Stimulated activated CD8-positive, alpha-beta memory T cell treated with anti-CD3 and anti-CD28 coated beads, Interleukin-15, amount 100 ng/mL, for 24 hours (primary cell): ENCODE measurements around the gene RARRES2.

Experiments used
- DNase-seq: peaks from one replicate; pipeline ENCODE4 v3.0.0-alpha.2; 2020; ENCODE audit warnings: low read depth

Gene RARRES2

DNA sequence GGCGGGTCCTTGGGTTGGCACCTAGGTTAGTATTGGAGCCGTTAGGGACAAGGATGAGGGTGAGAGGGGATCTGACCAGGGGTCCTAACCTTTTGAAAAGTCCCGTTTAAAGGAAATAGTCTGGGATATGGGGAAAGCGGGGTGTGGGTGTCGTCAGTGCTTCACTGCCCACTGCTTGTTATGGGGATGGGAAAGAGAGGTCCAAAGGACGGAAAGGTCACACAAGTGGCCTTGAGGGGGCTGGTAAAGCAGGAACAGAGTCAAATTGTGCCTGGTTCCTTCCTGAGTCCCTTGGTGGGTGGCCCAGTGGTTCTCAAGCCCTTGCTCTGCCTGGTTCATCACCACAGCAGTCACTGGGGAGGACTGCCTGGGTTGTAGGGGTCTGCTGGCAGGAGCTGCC is 35.1 kb upstream of the RARRES2 start:
- no peak for DNase-seq

DNA sequence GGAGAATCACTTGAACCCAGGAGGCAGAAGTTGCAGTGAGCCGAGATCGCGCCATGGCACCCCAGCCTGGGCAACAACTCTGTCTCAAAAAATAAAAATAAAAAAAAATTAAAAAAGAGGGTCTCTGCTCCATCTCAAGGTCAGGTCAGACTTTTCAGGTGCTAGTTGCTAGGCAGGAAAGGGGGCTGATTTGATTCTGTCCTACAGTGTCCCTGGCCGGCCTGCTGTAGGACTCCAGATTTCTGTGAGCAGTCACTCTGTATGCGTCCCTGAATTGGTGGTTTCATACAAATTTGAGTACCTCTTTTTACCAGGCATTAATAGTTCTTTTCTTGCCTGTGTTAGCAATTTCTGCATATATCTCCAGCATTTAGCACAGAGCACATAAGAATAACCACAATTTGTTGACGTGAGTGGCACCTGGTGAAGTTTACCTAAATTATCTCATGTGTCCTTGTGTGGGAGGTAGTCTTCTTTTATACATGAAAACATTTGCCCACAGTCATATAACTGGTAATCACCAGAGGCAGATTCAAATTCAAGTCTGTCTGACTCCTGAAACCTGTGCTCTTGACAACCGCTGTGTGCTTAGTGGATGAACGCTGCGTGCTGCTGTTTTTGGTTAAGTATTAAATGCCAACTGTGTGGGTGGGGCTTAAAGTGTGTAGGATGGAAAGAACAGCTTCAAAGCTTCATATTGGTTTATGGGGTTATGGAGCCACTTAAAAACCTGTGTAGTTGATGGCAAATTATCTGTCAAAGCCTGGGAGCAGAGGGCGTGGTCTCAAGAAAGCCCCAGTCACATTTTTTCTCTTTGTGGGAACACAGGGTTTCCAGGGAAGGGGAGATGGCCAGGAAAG is 34.5 kb upstream of the RARRES2 start:
- no peak for DNase-seq

DNA sequence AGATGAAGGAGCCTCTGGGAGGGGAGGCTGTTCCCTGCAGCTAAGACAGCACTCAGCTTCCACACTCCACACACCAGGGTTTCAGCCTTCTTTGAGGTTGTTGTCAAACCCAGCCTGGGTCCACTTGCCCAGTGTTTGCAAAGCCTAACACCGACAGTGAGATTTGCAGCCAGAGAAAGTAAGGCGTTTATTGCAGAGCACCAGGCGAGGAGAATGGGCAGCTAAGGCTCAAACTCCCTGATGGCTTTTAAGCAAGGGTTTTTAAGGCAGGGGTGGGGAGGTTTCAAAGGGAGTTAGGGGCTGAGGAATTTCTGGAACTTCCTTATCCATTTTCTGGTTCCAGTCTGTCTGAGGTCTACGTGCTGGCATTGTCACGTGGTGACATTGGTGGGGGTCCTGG is 33.0 kb upstream of the RARRES2 start:
- no peak for DNase-seq

DNA sequence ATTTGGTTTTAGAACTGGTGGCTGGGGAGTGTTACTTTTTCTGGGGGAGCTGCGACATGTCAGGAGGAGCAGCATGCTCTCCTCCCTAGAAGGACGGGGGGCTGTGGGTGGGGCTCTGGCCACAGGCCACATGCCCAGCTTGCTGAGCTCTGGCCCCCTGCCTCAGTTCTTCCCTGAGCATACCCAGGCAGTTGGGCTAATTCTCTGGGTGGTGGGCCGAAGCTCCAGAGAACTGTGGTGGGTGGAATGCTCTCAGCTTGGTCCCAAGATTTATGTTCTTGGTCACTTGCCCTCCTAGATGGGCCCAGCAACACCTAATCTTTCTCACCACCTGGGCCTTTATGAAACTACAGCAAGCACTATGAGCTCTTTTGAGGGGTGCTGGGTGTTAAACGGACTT is 32.6 kb upstream of the RARRES2 start:
- no peak for DNase-seq

DNA sequence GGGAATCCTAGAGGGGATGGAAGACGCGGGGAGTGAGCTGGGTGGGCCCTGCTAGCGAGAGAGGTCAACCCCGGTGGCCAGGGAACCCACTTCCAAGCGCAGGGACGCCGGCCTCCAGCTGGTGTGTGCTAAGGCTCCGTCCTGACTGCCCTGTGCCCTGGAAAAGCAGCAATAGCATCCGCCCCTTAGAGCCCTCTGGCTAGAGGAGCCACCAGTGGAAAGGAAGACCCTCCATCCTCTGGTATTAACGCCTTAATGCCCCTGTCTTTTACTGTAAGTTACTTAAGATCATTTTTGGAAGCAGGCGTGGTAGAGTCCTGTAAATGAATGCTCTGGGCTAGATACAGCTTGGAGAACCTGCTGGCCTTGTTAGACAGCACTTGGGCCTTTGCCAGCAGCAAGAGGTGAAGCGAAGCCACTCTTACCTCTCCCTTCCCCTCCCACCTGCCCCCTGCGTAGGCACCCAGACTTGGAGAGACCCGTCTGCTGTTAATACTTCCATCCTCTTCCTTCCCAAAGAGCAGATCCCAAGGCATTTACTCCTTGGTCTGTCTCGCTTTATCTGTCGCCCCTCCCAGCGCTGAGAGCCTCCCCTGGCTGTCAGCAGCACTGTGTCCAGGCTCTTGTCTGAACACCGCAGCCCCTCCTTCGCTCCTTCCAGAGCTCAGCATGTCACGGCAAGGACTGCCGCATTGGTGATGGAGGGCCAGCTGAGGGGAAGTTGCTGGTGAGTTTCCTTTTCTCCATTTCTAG is 31.8 kb upstream of the RARRES2 start:
- no peak for DNase-seq

DNA sequence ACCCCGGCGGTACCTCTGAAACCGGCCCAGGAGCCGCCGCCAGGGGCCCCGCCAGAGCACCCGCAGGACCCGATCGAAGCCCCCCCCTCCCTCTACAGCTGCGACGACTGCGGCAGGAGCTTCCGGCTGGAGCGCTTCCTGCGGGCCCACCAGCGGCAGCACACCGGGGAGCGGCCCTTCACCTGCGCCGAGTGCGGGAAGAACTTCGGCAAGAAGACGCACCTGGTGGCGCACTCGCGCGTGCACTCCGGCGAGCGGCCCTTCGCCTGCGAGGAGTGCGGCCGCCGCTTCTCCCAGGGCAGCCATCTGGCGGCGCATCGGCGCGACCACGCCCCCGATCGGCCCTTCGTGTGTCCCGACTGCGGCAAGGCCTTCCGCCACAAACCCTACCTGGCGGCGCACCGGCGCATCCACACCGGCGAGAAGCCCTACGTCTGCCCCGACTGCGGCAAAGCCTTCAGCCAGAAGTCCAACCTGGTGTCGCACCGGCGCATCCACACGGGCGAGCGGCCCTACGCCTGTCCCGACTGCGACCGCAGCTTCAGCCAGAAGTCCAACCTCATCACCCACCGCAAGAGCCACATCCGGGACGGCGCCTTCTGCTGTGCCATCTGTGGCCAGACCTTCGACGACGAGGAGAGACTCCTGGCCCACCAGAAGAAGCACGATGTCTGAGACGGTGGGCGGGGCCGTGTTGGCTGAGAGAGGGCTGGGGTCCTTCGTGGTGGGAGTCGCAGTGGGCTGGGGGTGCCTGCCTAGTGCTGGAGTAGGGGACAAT is 31.0 kb upstream of the RARRES2 start:
- no peak for DNase-seq

DNA sequence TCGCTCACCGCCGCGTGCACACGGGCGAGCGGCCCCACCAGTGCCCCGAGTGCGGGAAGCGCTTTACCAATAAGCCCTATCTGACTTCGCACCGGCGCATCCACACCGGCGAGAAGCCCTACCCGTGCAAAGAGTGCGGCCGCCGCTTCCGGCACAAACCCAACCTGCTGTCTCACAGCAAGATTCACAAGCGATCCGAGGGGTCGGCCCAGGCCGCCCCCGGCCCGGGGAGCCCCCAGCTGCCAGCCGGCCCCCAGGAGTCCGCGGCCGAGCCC is 30.5 kb upstream of the RARRES2 start:
- no peak for DNase-seq

DNA sequence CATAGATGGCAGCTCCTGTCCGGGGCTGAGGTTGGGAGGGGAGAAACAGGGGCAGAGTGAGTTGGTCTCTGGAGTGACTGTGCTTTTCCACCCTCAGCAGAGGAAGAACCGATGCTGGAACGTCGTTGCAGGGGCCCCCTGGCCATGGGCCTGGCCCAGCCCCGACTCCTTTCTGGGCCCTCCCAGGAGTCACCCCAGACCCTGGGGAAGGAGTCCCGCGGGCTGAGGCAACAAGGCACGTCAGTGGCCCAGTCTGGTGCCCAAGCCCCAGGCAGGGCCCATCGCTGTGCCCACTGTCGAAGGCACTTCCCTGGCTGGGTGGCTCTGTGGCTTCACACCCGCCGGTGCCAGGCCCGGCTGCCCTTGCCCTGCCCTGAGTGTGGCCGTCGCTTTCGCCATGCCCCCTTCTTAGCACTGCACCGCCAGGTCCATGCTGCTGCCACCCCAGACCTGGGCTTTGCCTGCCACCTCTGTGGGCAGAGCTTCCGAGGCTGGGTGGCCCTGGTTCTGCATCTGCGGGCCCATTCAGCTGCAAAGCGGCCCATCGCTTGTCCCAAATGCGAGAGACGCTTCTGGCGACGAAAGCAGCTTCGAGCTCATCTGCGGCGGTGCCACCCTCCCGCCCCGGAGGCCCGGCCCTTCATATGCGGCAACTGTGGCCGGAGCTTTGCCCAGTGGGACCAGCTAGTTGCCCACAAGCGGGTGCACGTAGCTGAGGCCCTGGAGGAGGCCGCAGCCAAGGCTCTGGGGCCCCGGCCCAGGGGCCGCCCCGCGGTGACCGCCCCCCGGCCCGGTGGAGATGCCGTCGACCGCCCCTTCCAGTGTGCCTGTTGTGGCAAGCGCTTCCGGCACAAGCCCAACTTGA is 29.9 kb upstream of the RARRES2 start:
- no peak for DNase-seq

DNA sequence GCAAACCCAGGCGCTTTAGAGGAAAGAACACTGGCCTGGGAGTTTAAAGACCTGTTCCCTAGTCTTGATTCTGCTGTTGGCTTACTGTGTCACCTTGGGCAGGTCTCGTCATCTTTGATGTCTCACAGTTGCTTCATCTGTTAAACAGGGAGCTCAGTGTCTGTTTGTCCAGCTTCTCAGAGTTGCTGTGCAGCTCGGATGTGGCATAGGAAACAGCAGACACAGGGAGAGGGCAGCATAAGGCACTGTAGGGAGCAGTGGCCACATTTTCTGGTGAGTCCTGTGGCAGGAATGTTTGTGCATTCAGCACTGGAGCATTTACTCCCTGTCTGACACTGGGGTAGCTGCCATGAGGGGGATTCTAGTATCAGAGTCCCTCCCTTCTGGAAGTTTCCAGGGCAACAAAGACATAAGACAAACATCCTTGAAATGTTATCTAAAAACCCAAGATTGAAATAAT is 29.2 kb upstream of the RARRES2 start:
- no peak for DNase-seq

DNA sequence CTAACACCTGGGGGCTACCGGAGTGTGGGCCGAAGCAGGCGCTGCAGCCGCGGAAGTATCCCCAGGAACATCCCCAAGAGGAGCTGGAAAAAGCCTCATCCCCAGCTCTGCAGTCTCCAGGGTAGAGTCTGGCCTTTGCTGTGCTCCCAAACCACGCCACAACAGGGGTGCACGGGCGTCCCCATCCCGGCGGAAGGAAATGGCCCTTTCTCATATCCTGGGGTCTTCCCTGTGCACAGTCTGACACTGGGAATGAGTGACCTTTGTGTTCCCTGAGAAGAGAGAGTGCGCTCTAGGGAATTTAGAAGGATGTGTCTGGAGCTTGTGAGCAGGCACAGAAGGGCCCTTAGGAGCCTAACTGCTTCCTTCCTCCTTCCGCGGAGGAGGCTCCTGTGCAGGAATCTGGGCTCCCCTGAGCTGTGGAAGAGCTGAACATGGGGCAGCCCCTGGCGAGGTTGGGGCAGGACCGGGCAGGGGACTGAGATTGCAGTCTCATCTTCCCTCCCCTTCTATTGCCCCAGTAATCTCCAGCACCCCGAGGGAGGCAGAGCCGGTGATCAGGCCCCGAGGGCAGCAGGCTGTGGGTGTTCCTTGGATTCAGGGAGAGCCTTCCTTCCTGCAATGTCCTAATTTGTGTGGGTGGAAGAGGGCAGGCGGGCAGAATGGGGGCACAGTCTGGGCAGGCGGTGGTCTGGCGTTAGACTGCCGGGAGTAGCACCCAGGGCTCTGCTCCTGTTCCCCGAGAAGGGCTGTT is 28.5 kb upstream of the RARRES2 start:
- DNase-seq: no peak

DNA sequence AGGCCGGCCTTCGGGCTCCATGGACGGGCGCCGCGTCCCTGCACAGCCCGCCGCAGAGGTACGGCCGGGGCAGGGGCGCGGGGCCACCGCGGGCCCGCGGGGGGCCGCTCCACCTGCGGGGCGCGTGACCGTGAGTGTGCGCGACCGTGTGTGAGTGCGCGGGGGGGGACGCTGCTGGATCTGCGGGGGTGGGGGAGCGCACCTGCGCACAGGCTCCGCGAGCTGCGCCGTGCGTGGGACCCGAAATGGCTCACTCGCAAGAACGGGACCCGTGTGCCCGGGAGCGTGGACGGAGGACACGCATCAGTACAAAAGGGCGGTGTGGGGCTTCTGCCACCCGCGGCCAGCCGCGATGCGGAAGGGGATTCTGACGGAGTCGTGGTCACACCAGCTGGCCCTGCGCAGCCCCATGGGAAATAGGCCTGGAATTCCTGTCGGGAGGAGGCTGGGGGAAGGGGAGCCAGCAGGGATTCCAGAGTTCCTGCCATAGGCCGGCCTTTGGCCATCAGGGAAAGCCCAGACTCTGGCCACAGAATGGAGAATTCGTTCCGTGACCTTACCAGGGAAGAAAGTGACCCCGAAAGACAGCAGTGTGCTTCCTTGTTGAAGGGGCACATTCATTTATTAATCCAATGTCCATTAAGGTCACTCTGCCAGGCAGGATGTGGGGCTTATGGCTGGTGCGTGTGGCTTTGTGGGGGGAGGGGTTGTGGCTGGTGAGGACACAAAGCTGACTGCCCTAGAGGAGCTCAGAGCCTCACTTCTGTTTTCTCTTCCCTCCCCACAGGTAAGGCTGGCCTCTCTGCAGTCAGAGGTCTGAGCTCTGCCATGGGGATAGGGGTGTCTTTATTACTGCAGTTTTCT is 27.7 kb upstream of the RARRES2 start:
- peak; percentile 22 for DNase-seq

DNA sequence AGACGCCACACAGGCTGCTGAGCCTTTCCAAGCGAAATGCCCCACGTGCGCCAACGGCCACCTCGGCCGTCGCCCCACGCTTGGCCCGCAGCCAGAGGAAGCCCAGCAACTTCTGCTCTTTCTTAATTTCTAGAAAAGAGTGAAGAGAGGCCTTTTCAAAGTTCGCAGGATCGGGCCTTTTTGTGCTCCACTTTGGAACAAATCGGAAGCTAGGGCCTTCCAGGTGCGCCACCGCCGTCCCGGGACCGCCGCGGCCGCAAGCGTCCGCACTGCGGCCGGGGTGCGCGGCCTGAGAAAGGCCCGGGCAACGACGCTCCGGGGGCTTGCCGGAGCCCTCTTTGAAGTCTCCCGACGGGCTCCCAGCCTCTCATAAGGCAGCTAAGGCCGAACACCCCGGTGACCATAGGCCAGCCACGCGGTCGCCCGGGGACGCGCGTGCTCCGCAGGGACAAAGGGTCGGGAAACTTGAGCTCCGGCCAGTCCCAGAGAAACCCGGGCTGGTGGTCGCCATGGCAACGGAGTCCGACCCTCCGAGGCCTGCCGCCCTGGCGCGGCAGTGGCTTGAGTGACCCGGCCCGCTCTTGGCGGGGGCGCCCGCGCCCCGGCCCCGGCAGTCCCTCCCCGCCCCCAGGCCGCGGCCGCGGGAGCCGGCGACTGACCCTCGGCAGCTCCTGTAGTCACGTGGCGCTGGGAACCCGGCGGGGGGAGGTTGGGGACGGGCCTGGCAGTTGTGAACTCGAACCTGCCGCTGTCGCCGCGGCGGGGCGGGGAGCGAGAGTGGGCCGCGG is 26.9 kb upstream of the RARRES2 start, which contains the start of gene REPIN1:
Gene REPIN1, plus strand, starts transcription at position 727 of the 788 bp plus-strand sequence. CDS start 890 bp downstream, outside the sequence.
- peak; percentile 69 for DNase-seq

DNA sequence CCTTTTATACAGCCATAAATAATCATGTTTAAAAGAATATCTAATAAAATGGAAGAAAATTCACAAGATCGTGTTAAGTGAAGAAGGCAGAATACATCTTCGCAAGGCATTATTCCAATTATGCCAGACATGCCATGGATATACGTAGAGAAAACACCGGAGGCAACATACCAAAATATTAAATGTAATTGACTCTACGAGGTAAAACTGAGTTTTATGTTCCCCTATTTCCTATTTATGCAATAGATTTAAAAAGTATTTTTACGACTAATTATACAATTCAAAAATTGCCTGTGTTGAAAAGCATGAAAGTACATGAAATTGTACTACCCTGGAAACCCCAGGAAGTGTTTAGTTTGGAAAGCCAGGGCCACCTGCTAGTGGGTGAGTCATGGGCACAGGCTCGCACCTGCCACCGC is 26.3 kb upstream of the RARRES2 start:
- no peak for DNase-seq

DNA sequence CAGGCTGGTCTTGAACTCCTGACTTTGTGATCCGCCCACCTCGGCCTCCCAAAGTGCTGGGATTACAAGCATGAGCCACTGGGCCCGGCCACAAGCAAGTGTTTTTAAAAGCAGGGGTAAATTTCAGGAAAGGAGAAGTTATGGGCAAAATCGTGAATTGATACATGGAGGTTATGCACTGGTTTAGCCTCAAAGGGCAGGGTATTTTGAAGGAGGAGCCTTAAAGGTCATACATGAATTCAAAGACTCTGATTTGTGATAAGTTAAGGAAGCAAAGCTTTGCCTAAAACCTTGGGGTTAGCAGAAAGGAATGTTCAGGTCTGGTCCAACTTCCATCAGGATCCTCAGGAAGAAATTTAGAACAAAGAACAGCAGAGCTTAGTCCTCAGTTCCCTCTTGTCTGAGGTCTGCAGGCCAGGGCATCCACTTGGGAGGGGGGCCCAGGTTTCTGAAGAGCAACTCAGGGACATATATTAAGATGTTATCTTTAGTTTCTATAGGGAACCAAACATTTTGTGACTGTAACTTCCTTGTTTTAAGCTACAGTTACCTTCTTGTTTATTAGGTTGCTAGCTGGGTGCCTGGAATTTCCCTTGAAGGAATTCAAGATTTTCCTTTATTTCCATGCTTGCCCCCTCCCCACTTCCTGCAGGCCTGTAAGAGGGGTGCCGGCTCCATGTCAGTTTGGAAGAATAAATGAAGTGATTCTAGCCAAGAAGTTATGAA is 24.4 kb upstream of the RARRES2 start:
- no peak for DNase-seq

DNA sequence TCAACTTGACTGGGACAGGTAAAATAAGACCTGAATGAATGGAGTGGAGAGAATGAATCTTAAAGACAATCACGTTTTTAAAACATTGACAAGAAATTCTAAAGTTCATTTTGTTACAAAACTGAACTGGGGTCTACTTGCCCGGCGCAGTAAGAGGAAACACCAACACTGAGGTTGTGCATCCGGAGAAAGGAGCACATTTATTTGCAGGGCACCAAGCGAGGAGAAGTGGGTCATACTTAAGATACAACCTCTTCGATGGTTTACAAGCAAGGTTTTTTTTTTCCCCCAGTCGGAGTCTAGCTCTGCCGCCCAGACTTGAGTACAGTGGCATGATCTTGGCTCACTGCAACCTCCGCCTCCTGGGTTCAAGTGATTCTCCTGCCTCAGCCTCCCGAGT is 23.8 kb upstream of the RARRES2 start:
- no peak for DNase-seq

DNA sequence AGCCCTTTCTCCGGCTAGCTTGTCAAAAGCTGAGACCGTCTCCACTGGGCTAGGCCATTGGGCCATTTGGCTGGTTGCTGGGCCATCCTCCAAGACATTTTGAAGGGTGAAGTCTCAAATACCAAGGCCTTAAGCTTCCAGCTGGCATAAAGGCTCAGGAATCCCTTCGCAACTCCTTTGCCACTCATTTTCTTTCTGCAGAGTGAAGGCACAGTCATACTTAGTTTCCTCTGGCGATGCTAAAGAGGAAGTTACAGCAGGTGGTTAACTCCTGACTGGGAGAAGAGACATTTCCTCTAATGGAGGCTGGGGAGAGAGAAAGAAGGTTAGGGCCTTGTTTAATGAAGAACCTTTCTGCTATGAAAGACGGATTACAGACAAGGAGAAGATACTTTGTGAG is 22.4 kb upstream of the RARRES2 start:
- DNase-seq: no peak

DNA sequence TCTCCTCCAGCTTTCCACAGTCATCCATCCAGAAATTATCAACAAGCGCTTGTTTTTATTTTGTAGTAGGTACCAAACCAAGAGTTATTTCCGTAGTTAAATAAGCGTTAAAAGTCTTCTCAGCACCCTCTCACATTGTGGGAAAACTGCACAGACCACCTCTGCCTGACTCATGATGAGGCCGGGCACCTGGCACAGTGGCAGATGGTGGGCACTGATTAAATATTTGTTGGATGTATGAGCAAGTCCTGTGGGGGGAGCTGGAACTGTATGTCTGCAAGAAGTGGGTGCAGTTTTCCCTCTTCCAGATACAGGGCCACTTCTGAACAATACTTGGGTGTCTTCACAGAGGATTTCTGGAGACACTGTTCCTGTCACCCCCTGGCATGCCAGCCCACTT is 21.9 kb upstream of the RARRES2 start:
- no peak for DNase-seq

DNA sequence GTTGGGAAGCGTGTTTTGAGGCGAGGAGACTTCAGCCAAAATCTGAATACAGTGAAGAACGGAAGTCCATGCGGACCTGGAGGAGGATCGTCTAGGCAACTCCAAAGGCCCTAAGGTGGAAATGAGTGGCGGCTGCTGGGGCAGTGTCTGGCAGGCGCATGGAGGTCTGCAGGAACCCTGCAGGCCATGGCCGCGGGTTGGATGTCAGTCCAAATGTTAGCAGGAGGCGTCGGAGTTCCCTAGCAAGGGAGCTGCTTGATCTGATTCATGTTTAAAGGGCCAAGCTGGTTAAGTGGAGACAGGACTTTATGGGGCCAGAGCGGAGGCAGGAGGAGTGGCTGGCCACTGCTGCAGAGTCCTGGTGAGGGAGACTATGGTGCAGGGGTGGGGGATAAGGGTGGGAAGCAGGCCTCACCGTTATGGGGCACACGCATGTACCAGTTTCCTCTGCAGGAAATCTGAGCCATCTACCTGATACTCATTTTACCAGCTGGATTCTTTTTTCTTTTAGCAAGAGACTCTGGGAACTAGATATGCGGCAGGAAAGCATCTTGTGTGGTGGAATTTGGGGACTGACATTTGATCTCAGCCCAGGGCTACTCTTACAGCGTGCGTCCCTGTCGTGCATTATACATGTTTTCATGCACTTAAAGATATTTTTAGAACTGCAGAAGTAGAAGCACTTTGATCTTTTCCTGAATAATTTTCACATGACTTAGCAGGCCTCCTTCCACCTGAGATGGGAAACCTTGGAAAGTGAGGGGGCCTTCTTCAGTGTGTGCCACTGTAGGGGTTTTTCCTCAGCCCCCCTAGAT is 20.6 kb upstream of the RARRES2 start:
- no peak for DNase-seq
